WTC11 (cell line): Measurements from ENCODE around the gene ENHO. TPM values are rescaled to one million over a fixed set of nuclear protein-coding genes. Genes with fewer than 3 reads are reported as not detected.
A peak's percentile ranks its signal among the peaks of the same experiment; 100 is the strongest.

ENCODE experiments used
- ATAC-seq: fragments of 200-7000 bp; cut with Tn5 transposase; 2 replicates; pipeline ENCODE4 v1.10.0; 2021; ENCODE audit warnings: mild to moderate bottlenecking, moderate library complexity
- CTCF ChIA-PET: fragments of 300-600 bp; sonication (Branson Sonifier 250); formaldehyde crosslinking; loops from one replicate; lab custom pipeline; 2021; ENCODE audit warnings: antibody characterized with exemption; lab: Charles Lee
- POLR2A ChIA-PET: fragments of 350-600 bp; sonication (Branson Sonifier 250); formaldehyde crosslinking; loops from one replicate; lab custom pipeline; 2021; ENCODE audit warnings: antibody characterized with exemption; lab: Charles Lee
- DNase-seq: peaks from one replicate; pipeline ENCODE4 v3.0.0; 2021; ENCODE audit warnings: low spot score
- H3K27ac Mint-ChIP-seq: 2 replicates; pipeline ENCODE4 v1.8.0; 2021; ENCODE audit warnings: mixed read lengths
- H3K27me3 Mint-ChIP-seq: 2 replicates; pipeline ENCODE4 v1.8.0; 2021; ENCODE audit warnings: low read depth, mild to moderate bottlenecking, moderate library complexity, mixed read lengths
- H3K36me3 Mint-ChIP-seq: 2 replicates; pipeline ENCODE4 v1.8.0; 2021; ENCODE audit warnings: mixed read lengths
- H3K4me1 Mint-ChIP-seq: 2 replicates; pipeline ENCODE4 v1.8.0; 2022; ENCODE audit warnings: mixed read lengths
- H3K4me3 Mint-ChIP-seq: 2 replicates; pipeline ENCODE4 v1.8.0; 2021; ENCODE audit warnings: mild to moderate bottlenecking, moderate library complexity, mixed read lengths
- H3K9me3 Mint-ChIP-seq: 2 replicates; pipeline ENCODE4 v1.8.0; 2021; ENCODE audit warnings: mixed read lengths
- EMX1 ChIP-seq: fragments of 250-450 bp; sonication (Bioruptor Pico); IDR thresholded peaks from 2 replicates; pipeline ENCODE4 v1.8.0; 2021; ENCODE audit warnings: mild to moderate bottlenecking
- ESRRA ChIP-seq: sonication (generic); formaldehyde crosslinking; IDR thresholded peaks from 2 replicates; pipeline ENCODE4 v1.8.1; 2022; ENCODE audit warnings: mild to moderate bottlenecking, missing genetic modification reagents, borderline replicate concordance
- FOXP4 ChIP-seq: sonication (generic); formaldehyde crosslinking; IDR thresholded peaks from 2 replicates; pipeline ENCODE4 v1.8.0; 2022; ENCODE audit warnings: mild to moderate bottlenecking, missing genetic modification reagents
- HMGXB4 ChIP-seq: sonication (generic); formaldehyde crosslinking; IDR thresholded peaks from 2 replicates; pipeline ENCODE4 v1.8.1; 2023; ENCODE audit warnings: mild to moderate bottlenecking, moderate library complexity, missing genetic modification reagents
- JUN ChIP-seq: sonication (generic); formaldehyde crosslinking; IDR thresholded peaks from 2 replicates; pipeline ENCODE4 v1.8.0; 2023; ENCODE audit warnings: mild to moderate bottlenecking, missing genetic modification reagents
- NFATC4 ChIP-seq: fragments of 250-450 bp; sonication (Bioruptor Pico); IDR thresholded peaks from 2 replicates; pipeline ENCODE4 v1.9.0; 2021; ENCODE audit warnings: mild to moderate bottlenecking
- total RNA-seq: library from RNA; stranded (reverse); gene quantifications from 3 replicates; pipeline ENCODE4 v1.2.3, GENCODE V29; 2021
- TF ChIP-seq, protein P1 (sequence below): fragments of 250-450 bp; sonication (Bioruptor Pico); IDR thresholded peaks from 2 replicates; pipeline ENCODE4 v1.9.0; 2021; ENCODE audit warnings: mild to moderate bottlenecking, borderline replicate concordance
- TF ChIP-seq, protein P2 (sequence below): sonication (generic); formaldehyde crosslinking; IDR thresholded peaks from 2 replicates; pipeline ENCODE4 v1.8.0; 2022; ENCODE audit warnings: missing genetic modification reagents
- TF ChIP-seq, protein P3 (sequence below): sonication (generic); formaldehyde crosslinking; IDR thresholded peaks from 2 replicates; pipeline ENCODE4 v1.8.1; 2023; ENCODE audit warnings: mild to moderate bottlenecking, missing genetic modification reagents
- TF ChIP-seq, protein P4 (sequence below): sonication (generic); formaldehyde crosslinking; IDR thresholded peaks from 2 replicates; pipeline ENCODE4 v1.8.0; 2022; ENCODE audit warnings: mild to moderate bottlenecking, missing genetic modification reagents
- TF ChIP-seq, protein P5 (sequence below): sonication (generic); formaldehyde crosslinking; IDR thresholded peaks from 2 replicates; pipeline ENCODE4 v1.8.0; 2023; ENCODE audit warnings: missing genetic modification reagents, mild to moderate bottlenecking, borderline replicate concordance

ENHO gene
- total RNA-seq, 1 experiment from 2014 or later: 28.3 TPM

- TF ChIP-seq, protein P1, sequence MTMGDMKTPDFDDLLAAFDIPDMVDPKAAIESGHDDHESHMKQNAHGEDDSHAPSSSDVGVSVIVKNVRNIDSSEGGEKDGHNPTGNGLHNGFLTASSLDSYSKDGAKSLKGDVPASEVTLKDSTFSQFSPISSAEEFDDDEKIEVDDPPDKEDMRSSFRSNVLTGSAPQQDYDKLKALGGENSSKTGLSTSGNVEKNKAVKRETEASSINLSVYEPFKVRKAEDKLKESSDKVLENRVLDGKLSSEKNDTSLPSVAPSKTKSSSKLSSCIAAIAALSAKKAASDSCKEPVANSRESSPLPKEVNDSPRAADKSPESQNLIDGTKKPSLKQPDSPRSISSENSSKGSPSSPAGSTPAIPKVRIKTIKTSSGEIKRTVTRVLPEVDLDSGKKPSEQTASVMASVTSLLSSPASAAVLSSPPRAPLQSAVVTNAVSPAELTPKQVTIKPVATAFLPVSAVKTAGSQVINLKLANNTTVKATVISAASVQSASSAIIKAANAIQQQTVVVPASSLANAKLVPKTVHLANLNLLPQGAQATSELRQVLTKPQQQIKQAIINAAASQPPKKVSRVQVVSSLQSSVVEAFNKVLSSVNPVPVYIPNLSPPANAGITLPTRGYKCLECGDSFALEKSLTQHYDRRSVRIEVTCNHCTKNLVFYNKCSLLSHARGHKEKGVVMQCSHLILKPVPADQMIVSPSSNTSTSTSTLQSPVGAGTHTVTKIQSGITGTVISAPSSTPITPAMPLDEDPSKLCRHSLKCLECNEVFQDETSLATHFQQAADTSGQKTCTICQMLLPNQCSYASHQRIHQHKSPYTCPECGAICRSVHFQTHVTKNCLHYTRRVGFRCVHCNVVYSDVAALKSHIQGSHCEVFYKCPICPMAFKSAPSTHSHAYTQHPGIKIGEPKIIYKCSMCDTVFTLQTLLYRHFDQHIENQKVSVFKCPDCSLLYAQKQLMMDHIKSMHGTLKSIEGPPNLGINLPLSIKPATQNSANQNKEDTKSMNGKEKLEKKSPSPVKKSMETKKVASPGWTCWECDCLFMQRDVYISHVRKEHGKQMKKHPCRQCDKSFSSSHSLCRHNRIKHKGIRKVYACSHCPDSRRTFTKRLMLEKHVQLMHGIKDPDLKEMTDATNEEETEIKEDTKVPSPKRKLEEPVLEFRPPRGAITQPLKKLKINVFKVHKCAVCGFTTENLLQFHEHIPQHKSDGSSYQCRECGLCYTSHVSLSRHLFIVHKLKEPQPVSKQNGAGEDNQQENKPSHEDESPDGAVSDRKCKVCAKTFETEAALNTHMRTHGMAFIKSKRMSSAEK (CRISPR knock-in tag): no peak
These were observed 37.9 kb upstream of the ENHO start (continued) for GRCh38 chr9:34560599-34561214.

DNA sequence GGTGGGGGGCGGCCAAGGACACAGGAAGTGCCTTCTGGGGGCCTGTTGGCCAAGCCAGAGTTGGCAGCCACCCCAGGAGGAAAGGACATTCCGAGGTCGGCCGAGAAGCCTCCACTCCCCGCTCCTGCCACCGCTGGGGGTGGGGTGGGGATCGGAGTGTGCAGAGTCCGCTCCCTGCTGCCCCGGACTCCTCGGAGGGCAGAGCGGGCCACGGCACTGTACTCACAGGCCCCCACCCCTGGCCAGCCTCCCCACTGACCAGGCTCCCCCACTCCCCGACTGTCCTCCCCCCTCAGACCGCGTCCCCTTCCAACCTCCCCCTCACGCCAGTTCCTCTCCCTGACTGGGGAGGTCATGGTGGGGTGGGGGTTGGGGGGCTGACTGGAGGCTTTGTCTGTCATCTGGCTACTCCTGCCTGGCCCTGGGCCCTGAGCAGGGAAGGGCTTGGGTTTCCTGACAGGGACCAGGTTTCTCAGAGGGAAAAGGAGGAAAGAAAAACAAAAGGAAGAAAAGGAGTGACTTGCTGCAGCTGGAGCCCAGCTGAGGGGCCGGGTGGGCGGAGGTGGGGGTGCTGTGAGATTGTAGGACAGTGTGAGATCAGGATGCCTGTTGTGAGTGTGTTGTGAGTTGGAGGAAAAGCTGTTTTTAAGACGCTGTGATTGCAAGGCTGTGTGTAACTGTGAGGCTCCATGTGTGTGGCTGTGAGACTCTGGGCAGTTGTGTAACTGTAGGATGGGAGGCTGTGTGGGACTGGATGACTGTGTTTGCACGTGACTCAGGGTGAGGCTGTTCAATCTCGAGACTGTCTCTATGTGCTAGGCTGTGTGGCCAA lies 37.0 kb upstream of the ENHO start:
- Mint-ChIP-seq H3K4me3 (no peak overlapping the region), H3K27me3 (peaks cover 4% of the 10 kb centered on the region), H3K4me1 (peaks cover 37% of the 10 kb centered on the region), H3K9me3 (no peaks in the 10 kb centered on the region), H3K36me3 (no peaks in the 10 kb centered on the region), H3K27ac (peak overlapping the region; percentile 33; the same call in 1 of the 2 replicates)
- POLR2A ChIA-PET: no interaction called here
- CTCF ChIA-PET: interaction anchor here (0.6 to 8.5 kb wide), 5 partner anchors 12 to 58 kb away, joined by 3 to 112 read pairs (median 4); no protein-coding TSS in a partner anchor
- no peak for DNase-seq
- peak; percentile 27 for ATAC-seq
- TF ChIP-seq, protein P2, sequence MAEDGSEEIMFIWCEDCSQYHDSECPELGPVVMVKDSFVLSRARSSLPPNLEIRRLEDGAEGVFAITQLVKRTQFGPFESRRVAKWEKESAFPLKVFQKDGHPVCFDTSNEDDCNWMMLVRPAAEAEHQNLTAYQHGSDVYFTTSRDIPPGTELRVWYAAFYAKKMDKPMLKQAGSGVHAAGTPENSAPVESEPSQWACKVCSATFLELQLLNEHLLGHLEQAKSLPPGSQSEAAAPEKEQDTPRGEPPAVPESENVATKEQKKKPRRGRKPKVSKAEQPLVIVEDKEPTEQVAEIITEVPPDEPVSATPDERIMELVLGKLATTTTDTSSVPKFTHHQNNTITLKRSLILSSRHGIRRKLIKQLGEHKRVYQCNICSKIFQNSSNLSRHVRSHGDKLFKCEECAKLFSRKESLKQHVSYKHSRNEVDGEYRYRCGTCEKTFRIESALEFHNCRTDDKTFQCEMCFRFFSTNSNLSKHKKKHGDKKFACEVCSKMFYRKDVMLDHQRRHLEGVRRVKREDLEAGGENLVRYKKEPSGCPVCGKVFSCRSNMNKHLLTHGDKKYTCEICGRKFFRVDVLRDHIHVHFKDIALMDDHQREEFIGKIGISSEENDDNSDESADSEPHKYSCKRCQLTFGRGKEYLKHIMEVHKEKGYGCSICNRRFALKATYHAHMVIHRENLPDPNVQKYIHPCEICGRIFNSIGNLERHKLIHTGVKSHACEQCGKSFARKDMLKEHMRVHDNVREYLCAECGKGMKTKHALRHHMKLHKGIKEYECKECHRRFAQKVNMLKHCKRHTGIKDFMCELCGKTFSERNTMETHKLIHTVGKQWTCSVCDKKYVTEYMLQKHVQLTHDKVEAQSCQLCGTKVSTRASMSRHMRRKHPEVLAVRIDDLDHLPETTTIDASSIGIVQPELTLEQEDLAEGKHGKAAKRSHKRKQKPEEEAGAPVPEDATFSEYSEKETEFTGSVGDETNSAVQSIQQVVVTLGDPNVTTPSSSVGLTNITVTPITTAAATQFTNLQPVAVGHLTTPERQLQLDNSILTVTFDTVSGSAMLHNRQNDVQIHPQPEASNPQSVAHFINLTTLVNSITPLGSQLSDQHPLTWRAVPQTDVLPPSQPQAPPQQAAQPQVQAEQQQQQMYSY (CRISPR knock-in tag): no peak; the same call in 1 of the 2 replicates
- TF ChIP-seq NFATC4 (CRISPR knock-in tag) (no peak), FOXP4 (CRISPR knock-in tag) (no peak), HMGXB4 (CRISPR knock-in tag) (no peak), JUN (CRISPR knock-in tag) (no peak), ESRRA (CRISPR knock-in tag) (no peak), EMX1 (CRISPR knock-in tag) (no peak)
- TF ChIP-seq, protein P3, sequence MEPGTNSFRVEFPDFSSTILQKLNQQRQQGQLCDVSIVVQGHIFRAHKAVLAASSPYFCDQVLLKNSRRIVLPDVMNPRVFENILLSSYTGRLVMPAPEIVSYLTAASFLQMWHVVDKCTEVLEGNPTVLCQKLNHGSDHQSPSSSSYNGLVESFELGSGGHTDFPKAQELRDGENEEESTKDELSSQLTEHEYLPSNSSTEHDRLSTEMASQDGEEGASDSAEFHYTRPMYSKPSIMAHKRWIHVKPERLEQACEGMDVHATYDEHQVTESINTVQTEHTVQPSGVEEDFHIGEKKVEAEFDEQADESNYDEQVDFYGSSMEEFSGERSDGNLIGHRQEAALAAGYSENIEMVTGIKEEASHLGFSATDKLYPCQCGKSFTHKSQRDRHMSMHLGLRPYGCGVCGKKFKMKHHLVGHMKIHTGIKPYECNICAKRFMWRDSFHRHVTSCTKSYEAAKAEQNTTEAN (CRISPR knock-in tag): no peak
- TF ChIP-seq, protein P4, sequence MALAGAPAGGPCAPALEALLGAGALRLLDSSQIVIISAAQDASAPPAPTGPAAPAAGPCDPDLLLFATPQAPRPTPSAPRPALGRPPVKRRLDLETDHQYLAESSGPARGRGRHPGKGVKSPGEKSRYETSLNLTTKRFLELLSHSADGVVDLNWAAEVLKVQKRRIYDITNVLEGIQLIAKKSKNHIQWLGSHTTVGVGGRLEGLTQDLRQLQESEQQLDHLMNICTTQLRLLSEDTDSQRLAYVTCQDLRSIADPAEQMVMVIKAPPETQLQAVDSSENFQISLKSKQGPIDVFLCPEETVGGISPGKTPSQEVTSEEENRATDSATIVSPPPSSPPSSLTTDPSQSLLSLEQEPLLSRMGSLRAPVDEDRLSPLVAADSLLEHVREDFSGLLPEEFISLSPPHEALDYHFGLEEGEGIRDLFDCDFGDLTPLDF (CRISPR knock-in tag): no peak
- TF ChIP-seq, protein P5, sequence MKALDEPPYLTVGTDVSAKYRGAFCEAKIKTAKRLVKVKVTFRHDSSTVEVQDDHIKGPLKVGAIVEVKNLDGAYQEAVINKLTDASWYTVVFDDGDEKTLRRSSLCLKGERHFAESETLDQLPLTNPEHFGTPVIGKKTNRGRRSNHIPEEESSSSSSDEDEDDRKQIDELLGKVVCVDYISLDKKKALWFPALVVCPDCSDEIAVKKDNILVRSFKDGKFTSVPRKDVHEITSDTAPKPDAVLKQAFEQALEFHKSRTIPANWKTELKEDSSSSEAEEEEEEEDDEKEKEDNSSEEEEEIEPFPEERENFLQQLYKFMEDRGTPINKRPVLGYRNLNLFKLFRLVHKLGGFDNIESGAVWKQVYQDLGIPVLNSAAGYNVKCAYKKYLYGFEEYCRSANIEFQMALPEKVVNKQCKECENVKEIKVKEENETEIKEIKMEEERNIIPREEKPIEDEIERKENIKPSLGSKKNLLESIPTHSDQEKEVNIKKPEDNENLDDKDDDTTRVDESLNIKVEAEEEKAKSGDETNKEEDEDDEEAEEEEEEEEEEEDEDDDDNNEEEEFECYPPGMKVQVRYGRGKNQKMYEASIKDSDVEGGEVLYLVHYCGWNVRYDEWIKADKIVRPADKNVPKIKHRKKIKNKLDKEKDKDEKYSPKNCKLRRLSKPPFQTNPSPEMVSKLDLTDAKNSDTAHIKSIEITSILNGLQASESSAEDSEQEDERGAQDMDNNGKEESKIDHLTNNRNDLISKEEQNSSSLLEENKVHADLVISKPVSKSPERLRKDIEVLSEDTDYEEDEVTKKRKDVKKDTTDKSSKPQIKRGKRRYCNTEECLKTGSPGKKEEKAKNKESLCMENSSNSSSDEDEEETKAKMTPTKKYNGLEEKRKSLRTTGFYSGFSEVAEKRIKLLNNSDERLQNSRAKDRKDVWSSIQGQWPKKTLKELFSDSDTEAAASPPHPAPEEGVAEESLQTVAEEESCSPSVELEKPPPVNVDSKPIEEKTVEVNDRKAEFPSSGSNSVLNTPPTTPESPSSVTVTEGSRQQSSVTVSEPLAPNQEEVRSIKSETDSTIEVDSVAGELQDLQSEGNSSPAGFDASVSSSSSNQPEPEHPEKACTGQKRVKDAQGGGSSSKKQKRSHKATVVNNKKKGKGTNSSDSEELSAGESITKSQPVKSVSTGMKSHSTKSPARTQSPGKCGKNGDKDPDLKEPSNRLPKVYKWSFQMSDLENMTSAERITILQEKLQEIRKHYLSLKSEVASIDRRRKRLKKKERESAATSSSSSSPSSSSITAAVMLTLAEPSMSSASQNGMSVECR (CRISPR knock-in tag): no peak
